Loucy (cell line): ENCODE data around the gene TIMM44.
"Not testable (repeated sequence)": the region's sequence is repeated elsewhere in the genome, so short reads cannot be mapped to it uniquely, and the experiment has no call there.

Experiments
- H2AFZ ChIP-seq: fragments of 200-600 bp; sonication (generic); 2 replicates; pipeline ENCODE4 v1.6.0; 2016; ENCODE audit warnings: antibody characterized with exemption, mild to moderate bottlenecking, low read length, moderate library complexity
- H3F3A ChIP-seq: fragments of 200-600 bp; 2 replicates; pipeline ENCODE4 v1.6.0; 2016; ENCODE audit warnings: antibody characterized with exemption, low read depth, mild to moderate bottlenecking
- H3K27me3 ChIP-seq: fragments of 200-600 bp; sonication (generic); 2 replicates; pipeline ENCODE4 v1.6.1; 2014; ENCODE audit warnings: low read length, mild to moderate bottlenecking; ENCODE audit not compliant: insufficient read depth, poor library complexity, severe bottlenecking
- H3K36me3 ChIP-seq: fragments of 200-600 bp; sonication (generic); 2 replicates; pipeline ENCODE4 v1.6.1; 2016; ENCODE audit warnings: low read length; ENCODE audit not compliant: insufficient read depth
- H3K4me1 ChIP-seq: fragments of 200-600 bp; sonication (generic); 2 replicates; pipeline ENCODE4 v1.5.1; 2014; ENCODE audit warnings: low read length, mild to moderate bottlenecking; ENCODE audit not compliant: insufficient read depth, poor library complexity, severe bottlenecking
- H3K4me2 ChIP-seq: fragments of 200-600 bp; sonication (generic); 2 replicates; pipeline ENCODE4 v1.6.0; 2014; ENCODE audit warnings: antibody characterized with exemption, low read length, low read depth, mild to moderate bottlenecking; ENCODE audit not compliant: poor library complexity, severe bottlenecking
- H3K4me3 ChIP-seq: fragments of 200-600 bp; sonication (generic); 2 replicates; pipeline ENCODE4 v1.5.1; 2014; ENCODE audit warnings: low read length, mild to moderate bottlenecking, mixed read lengths; ENCODE audit not compliant: poor library complexity, severe bottlenecking
- H3K79me2 ChIP-seq: fragments of 200-600 bp; sonication (generic); 2 replicates; pipeline ENCODE4 v1.6.1; 2014; ENCODE audit warnings: low read length; ENCODE audit not compliant: insufficient read depth
- H3K9ac ChIP-seq: fragments of 200-600 bp; sonication (generic); 2 replicates; pipeline ENCODE4 v1.6.0; 2014; ENCODE audit warnings: mild to moderate bottlenecking, low read depth, low read length, moderate library complexity; ENCODE audit not compliant: poor library complexity, severe bottlenecking
- H3K9me2 ChIP-seq: fragments of 200-600 bp; sonication (generic); replicated peaks from 2 replicates; pipeline ENCODE4 v1.6.1; 2016; ENCODE audit warnings: low read depth, low read length, mixed read lengths
- H3K9me3 ChIP-seq: fragments of 200-600 bp; sonication (generic); 2 replicates; pipeline ENCODE4 v1.6.1; 2014; ENCODE audit warnings: mild to moderate bottlenecking, antibody characterized with exemption, low read length, low read depth; ENCODE audit not compliant: insufficient read depth
- H4K20me1 ChIP-seq: fragments of 200-600 bp; sonication (generic); 2 replicates; pipeline ENCODE4 v1.6.0; 2014; ENCODE audit warnings: antibody characterized with exemption, low read length, mild to moderate bottlenecking; ENCODE audit not compliant: insufficient read depth, poor library complexity, severe bottlenecking
- EZH2phosphoT487 ChIP-seq: fragments of 200-600 bp; IDR thresholded peaks from 2 replicates; pipeline ENCODE4 v1.6.1; 2018; ENCODE audit warnings: antibody characterized with exemption, mild to moderate bottlenecking, moderate library complexity, borderline replicate concordance
- TF ChIP-seq, protein P1 (sequence below): fragments of 200-600 bp; sonication (generic); conservative IDR thresholded peaks from 2 replicates; pipeline ENCODE4 v1.5.1; 2014; ENCODE audit warnings: mild to moderate bottlenecking, antibody characterized with exemption, low read length

TIMM44 gene

GRCh38 chr19:7962644-7963268, 19.3 kb upstream of the TIMM44 start:
- Histone ChIP-seq H3K4me2 (no peak overlapping the region), H3K9ac (no peak overlapping the region), H3K4me3 (no peak overlapping the region), H3K9me2 (no peaks in the 10 kb centered on the region), H4K20me1 (no peaks in the 10 kb centered on the region), H3F3A (no peaks in the 10 kb centered on the region), H3K79me2 (no peaks in the 10 kb centered on the region), H2AFZ (no peak overlapping the region), H3K4me1 (no peaks in the 10 kb centered on the region), H3K9me3 (no peaks in the 10 kb centered on the region), H3K27me3 (no peaks in the 10 kb centered on the region), H3K36me3 (peaks cover 89% of the 10 kb centered on the region; the same call in 1 of the 2 replicates)
- no peak for TF ChIP-seq EZH2phosphoT487
- TF ChIP-seq, protein P1, sequence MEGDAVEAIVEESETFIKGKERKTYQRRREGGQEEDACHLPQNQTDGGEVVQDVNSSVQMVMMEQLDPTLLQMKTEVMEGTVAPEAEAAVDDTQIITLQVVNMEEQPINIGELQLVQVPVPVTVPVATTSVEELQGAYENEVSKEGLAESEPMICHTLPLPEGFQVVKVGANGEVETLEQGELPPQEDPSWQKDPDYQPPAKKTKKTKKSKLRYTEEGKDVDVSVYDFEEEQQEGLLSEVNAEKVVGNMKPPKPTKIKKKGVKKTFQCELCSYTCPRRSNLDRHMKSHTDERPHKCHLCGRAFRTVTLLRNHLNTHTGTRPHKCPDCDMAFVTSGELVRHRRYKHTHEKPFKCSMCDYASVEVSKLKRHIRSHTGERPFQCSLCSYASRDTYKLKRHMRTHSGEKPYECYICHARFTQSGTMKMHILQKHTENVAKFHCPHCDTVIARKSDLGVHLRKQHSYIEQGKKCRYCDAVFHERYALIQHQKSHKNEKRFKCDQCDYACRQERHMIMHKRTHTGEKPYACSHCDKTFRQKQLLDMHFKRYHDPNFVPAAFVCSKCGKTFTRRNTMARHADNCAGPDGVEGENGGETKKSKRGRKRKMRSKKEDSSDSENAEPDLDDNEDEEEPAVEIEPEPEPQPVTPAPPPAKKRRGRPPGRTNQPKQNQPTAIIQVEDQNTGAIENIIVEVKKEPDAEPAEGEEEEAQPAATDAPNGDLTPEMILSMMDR = no peak

DNA sequence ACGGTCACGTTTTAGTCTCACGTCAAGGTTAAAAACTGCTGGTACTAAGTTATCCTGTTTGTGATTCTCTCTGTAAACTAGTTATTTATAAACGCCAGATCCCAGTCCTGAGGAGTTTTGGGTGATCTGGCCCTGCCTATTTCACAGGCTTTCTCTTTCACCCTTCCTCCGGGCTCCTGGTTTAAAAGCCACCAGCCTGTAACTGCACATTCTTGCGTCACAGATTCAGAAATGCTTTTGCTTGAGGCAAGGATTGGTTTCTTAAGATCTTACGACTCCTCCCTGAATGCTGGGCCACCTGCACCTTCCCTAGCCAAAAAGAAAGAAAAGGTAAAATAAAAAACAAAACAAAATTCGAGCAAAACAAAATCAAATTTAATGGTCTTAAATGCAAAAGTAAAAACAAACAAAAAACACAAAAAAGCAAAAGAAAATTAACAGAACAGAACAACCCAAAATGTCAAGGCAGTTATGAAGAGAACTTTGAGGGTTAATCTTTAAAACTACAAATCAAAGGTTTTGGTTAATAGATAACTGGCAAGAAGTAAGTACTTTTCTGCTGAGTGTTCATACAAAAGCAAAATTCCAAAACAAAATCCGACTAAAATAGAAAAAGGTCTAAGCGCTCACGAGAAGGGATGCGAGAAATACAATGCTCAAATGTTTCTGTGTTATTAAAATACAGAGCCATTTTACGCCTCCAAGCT, 18.6 kb upstream of the TIMM44 start:
- no peak overlapping the region for H2AFZ ChIP-seq
- H3K9me2 ChIP-seq = no peaks in the 10 kb centered on the region
- no peaks in the 10 kb centered on the region for H3K27me3 ChIP-seq
- no peaks in the 10 kb centered on the region for H3K79me2 ChIP-seq
- no peak overlapping the region for H3K4me2 ChIP-seq
- H3K4me1 ChIP-seq = no peaks in the 10 kb centered on the region
- no peak overlapping the region for H3K4me3 ChIP-seq
- TF ChIP-seq, protein P1 = no peak
- no peak for TF ChIP-seq EZH2phosphoT487
- H3K36me3 ChIP-seq = peaks cover 84% of the 10 kb centered on the region; the same call in 1 of the 2 replicates
- H3K9me3 ChIP-seq = no peaks in the 10 kb centered on the region
- H3K9ac ChIP-seq = no peak overlapping the region
- no peaks in the 10 kb centered on the region for H3F3A ChIP-seq
- no peaks in the 10 kb centered on the region for H4K20me1 ChIP-seq

- not testable (repeated sequence) for H2AFZ ChIP-seq, H3K9me2 ChIP-seq, H3K9me3 ChIP-seq, H3K27me3 ChIP-seq, H3K79me2 ChIP-seq, H3K9ac ChIP-seq, H4K20me1 ChIP-seq, H3F3A ChIP-seq, H3K4me1 ChIP-seq, H3K4me2 ChIP-seq, H3K4me3 ChIP-seq
- peaks cover 74% of the 10 kb centered on the region; the same call in 1 of the 2 replicates for H3K36me3 ChIP-seq
Measured at GRCh38 chr19:7961082-7961481, 17.6 kb upstream of the TIMM44 start.
